AG20443 (cell line): ENCODE data around the gene AHCY.
"Not testable (repeated sequence)": the region's sequence is repeated elsewhere in the genome, so short reads cannot be mapped to it uniquely, and the experiment has no call there.

Experiments used
- DNase-seq: peaks from one replicate; pipeline ENCODE4 v3.0.0; 2012; ENCODE audit warnings: low spot score, mixed read lengths

The AHCY gene

DNA sequence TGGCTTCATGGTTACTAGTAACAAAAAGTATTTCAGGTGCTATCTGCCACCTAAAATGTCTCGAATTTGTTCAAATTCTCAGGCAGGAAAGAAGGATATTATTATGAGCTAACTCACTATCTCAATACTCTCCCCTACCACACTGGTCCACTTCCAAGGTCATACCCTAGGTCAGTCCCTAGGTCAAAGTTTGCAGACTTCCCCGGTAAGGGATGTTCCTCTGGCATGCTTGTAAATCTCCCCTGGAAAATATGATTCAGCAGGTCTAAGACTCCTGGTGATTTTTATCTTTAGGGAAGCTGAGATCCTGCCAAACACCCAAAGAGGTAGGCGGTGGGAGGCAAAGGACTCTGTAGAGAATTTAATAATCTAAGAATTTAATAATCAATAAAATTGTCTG is 6.7 kb downstream of the AHCY start:
- DNase-seq, result no peak

DNA sequence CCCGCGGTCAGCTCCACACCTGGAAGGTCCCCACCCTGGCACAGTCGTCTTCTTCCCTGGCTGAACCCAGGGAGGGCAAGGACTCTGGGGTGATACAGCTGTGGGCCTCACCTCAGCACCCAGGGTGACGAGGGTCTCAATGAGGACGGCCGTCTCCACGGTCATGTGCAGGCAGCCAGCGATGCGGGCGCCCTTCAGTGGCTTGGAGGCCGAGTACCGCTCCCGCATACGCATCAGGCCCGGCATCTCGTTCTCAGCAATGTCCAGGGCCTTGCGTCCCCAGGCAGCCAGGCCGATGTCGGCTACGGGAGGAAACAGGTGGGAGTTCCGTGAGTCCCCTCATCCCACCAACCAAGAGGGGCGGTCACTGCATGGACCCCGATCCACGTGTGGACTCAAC is 7.9 kb downstream of the AHCY start:
- DNase-seq, result no peak

DNA sequence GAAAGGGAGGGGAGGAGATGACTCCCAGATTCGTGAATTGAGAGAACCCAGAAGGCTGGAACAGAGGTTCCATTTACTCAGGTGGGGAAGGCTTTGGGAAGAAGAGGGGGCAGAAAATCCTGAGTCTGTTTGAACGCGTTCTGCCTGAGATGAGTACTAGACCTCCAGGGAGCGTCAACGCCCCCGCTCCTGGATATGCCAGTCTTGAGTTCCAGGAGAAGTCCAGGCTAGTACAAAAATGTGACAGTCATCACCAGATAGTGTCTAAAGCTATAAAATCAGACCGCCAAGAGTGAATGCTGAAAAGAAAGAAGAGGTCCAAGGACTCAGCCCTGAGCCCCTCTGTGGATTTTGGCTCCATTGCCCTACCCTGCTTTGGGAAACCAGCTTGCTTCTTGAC is 8.6 kb downstream of the AHCY start:
- DNase-seq, result no peak

DNA sequence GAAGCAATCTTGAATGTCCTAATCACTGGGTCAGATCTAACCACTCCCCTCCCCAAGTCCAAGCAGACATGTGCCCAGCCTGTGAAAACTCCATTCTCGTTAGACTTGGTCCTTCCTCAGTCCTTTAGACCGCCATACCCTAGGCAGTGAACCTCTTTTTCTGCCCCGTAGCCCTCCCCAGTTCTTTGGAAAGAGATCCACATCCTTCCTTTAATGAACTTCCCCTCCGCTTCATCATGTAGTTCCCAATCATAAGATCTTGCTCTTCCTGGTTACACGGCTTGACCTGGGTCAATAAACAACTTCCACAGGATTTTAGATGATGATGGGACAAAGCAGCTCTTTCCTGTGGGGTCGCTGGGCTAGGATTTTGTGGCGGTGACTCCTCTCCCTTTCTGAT is 9.6 kb downstream of the AHCY start:
- DNase-seq, result no peak

DNA sequence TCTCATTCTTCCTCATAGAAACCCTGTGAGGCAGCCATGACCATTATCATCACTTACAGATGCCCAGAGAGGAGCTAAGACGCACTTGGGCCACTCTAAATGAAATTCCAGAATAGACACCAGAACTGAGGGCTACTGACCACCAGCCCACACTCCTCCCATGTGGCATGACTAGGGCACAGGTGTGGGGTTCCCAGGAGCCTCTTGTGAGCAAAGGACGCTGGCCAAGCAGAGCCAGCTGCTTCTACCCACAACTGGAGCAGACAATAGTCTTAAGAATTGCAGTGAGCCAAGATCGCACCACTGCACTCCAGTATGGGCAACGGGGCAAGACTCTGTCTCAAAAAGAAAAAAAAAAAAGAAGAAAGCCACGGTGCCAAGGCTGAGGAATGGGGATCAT is 10.0 kb downstream of the AHCY start:
- no peak for DNase-seq

DNA sequence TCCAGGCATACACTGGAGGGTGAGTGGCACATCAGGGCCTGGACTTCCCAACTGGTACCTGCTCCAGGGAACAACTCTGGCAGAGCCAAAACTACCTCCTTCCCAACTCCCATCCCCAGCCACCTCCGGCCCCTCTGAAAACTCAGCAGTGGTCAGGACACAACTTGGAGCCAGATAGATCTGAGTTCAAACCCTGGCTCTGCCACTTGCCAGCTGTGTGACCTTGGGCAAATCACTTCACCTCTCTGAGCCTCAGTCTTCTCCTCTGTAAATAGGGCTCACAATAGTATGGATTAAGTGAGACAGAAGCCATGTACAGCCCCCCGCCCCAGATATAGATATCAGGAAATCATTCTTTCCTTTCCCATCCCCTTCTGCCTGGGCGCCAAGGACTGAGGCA is 10.7 kb downstream of the AHCY start:
- DNase-seq, result no peak

DNA sequence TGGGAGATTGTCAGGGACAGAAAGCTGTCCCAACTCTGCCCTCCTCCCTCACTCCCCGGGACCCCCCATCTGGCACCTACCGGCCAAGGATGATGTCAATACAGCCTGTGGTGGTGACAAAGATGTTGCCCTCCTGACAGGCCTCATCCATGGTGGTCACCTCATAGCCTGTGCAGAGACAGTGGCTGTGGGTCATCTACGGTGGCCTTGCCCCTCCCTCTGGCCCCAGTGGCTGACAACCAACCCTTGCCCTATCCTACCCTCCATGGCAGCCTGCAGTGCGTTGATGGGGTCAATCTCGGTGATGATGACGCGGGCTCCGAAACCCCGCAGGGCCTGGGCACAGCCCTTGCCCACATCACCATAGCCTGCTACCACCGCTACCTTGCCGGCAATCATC is 12.7 kb downstream of the AHCY start:
- no peak for DNase-seq

DNA sequence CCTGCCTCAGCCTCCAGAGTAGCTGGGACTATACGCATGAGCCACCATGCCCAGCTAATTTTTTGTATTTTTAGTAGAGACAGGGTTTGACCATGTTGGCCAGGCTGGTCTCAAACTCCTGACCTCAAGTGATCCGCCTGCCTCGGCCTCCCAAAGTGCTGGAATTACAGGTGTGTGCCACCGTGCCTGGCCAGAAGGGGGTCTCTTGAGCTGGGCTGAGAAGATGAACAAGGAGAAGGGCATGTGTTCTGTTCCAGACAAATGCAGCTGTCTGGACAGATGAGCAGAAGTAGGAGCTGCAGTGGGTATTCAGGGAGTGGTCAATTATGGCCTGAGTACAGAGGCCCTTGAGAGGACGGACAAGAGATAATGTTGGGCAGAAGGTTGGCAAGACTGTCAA is 15.7 kb downstream of the AHCY start:
- not testable (repeated sequence) for DNase-seq

DNA sequence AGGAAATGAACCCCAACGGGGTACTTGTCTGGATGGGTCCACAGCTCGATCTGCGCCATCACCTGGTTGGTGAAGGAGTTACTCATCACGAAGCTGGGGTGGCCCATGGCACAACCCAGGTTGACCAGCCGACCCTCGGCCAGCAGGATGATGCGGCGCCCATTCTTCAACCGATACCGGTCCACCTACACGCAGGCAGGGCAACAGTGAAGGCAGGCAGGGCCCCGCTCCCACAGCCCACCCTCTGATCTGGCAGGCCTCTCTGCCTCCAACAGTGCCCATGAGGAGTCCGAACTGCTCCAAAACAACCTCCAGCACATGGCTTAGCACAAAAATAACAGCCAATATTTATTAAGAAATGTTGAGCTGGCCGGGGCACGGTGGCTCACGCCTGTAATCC is 17.7 kb downstream of the AHCY start:
- no peak for DNase-seq

DNA sequence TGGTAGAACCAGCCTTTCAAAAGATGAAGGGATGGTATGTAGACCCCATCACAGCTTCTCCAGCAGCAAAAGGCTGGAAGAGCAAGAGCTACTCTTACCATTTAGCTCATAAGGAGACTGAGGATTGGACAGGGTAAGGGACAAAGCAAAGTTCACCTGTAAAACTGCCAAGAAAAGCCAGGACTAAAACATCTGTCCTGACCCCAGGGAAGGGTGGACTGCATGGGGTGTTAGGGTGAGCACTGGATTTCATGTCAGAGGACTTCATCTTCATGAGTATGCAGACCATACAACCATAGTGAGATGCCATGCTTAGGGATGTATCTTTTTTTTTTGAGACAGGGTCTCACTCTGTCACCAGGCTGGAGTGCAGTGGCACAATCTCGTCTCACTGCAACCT is 19.3 kb downstream of the AHCY start:
- no peak for DNase-seq

DNA sequence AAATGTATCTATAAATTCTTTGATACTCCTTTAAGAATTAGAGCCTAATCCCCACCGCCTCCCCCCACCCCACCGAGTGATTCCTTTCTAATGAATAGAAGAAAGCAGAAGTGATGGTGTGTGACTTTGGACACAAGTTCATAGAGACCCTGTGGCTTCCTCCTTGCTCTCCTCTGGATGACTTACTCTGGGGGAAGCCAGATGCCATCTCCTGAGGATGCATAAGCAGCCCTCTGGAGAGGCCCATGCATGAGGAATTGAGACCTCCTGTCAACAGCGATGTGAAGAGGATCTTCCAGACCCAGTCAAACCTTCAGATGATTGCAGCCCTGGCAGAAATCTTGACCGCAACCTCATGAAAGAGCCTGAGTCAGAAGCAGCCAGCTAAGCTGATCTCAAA is 21.1 kb downstream of the AHCY start:
- no peak for DNase-seq

DNA sequence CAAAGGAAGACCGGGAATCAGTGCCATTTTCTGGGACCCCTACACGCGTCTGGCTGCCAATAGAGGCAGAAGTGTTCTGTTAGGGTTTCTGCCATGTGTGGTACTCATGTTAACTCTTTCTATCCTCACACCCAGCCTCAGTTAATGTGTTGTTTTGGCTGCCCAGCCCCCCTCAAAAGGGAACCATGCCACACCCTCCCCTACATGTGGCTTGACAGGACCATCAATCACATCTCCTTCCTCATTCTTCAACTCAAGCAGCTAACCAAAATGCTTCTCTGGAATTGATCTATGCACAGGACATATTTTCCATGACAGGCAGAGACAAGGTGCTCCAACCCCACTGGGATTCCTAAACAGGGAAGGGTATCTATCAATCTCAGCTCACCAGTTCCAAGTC is 22.0 kb downstream of the AHCY start:
- no peak for DNase-seq

DNA sequence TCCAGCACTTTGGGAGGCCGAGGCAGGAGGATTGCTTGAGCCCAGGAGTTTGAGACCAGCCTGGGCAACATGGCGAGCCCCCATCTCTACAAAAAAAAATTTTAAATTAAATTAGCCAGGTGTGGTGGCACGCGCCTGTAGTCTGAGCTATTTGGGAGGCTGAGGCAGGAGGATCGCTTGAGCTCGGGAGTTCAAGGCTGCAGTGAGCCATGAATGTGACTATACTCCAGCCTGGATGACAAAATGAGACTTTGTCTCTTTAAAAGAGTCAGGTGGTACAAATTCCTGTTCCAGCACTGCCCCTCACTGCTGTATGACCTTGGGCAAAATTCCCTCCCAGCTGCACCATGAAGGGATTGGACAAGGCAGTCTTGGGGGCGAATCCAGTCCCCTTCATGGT is 28.5 kb downstream of the AHCY start:
- no peak for DNase-seq

DNA sequence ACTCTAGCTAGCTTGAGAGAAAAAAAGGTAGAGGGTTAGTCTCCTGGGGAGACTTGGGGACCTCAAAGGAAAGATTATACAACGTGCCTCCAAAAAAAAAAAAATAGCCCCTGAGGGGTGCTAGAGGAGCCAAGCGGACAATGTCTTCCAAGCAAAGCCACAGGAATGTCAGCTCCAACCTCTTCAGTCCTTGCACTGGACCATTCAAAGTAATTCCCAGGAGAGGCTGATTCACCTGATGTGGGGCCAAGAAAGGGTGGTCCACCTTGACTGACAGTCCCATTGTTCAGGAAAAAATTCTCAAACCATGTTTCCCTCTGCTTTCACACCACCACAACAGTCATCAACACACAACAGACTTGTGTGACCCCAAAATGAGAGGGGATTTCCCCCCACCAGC is 31.2 kb downstream of the AHCY start:
- DNase-seq, result peak; percentile 78

DNA sequence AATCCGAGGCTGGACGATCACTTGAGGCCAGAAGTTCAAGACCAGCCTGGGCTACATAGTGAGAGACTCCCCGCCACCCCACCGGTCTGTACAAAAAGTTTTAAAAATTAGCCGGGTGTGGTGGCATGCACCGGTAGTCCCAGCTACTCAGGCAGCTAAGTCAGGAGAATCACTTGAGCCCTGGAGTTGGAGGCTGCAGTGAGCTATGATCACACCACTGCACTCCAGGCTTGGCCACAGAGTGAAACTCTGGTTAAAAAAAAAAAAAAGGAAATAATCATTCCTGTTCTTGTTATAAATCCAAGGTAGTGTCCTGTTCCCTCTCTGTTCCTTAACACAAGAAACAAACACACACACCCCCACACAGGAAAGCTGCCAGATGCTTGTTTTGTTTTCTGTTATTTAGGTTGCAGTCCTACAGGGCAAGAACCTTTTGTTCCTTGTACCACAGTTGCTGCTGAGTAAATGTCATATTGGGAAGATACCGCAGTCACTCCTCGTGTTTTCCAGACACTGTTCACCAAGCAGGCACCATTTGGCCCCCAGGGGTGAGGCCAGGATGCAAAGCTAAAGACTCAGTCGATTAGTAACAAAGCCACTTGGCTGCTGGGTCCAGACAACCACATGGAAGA is 33.0 kb downstream of the AHCY start:
- DNase-seq, result peak; percentile 8

DNA sequence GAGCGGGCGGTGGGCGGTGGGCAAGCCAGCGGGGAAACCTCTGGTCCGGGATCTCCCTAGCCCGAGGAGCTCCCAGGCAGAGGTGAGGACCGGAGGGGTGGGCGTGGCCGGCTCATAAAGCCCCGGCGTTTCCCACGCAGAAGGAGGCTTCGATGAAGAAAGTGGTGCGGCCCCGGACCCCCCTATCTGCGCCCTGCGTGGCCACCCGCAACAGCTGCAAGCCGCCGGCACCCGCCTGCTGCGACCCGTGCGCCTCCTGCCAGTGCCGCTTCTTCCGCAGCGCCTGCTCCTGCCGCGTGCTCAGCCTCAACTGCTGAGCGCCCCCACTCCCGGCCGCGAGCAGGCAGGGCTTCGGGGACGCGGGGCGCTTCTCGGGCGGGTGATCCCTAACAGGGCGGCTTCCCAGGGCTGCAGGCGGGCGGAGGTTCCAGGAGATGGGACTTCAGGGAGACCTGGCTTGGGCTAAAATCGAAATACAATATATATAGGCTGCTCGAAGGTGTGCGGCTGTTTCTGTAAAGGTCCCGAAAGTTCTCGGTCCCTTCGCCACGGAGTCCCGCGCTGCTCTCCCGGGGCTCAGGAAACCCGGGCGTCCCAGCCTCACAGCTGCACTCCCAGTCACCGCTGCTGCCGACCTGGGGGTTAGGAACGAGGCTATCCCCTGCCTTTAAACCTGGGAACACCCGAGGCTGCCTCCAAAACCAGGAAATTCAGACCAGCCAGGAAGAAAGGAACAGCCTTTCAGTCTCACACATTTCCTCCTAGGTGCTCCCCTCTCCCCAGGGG is 34.1 kb downstream of the AHCY start:
- DNase-seq, result peak; percentile 63

DNA sequence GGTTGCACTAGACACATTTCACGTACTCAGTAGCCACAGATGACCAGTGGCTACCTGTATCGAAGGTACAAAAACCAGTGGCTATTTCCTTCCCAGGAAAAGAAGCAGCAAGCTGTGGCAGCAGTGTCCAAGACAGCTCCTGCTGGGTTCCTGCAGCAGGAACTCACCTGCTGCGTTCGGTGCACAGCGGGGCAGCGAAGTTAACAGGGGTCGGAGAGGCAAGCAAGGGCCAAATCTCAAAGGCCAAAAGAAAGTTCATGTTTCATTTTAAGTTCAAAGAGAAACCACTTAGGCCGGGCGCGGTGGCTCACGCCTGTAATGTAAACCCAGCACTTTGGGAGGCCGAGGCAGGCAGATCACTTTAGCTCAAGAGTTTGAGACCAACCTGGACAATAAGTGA is 35.0 kb downstream of the AHCY start:
- no peak for DNase-seq

DNA sequence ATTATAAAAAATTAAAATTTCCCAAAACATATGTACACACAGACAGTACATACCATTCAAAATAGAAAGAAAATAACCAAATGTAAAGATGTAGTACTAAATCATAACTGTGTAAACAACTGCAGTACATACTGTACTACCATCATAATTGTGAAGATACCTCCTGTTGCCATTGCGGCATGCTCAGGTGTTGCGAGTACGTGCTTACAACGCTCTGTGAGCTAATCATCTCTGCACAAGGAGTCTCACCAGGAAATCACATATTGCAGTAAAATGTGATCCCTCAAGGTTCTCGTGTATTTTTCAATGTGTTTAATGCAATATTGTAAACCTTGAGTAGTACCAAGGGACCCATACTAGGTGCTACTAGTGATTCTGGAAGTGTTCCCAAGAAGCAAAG is 39.0 kb downstream of the AHCY start:
- no peak for DNase-seq

DNA sequence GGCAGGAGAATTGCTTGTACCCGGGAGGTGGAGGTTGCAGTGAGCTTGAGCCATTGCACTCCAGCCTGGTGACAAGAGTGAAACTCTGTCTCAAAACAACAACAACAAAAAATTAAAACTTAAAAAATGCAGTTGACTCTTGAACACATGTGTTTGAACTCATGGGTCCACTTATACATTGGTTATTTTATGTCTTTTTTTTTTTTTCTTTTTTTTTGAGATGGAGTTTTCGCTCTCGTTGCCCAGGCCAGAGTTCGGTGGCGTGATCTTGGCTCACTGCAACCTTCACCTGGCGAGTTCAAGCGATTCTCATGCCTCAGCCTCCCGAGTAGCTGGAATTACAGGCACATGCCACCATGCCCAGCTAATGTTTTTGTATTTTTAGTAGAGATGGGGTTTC is 39.7 kb downstream of the AHCY start:
- not testable (repeated sequence) for DNase-seq

DNA sequence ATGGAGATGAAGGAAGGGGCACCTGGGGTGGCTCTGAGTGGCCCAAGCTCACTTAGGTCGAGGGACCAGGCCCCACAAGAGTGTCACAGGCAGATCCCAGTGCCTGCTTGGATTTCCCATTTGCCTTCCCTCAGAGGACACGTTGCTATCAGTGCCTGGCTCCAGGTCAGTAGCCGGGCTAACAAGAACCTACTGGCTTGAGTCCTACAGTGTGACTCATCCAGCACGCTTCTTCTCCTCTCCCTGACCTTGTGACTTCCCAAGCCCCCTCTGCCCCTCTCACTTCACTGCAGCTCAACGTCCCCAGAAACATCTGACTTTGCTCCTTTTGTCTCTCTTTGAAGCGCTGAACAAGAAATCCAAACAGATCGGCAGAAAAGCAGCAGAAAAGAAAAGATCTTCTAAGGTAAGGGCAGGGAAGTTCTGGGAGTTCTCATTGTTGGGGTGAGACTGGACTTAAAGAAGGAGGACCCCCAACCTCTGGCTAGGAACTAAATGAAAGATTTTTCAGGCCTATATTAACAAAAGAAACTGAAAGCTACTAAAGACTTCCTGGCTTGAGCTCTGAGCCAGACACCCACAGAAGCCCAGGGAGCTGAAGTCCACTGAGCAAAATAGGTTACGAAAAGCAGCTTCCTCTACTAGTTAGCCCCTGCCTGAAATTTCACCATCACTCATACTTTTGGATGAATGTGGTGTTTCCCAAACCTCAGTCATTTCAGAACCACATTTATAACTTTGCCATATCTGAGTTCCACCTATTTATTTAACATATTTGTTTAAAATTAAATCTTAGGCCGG is 40.5 kb downstream of the AHCY start:
- peak; percentile 51 for DNase-seq

DNA sequence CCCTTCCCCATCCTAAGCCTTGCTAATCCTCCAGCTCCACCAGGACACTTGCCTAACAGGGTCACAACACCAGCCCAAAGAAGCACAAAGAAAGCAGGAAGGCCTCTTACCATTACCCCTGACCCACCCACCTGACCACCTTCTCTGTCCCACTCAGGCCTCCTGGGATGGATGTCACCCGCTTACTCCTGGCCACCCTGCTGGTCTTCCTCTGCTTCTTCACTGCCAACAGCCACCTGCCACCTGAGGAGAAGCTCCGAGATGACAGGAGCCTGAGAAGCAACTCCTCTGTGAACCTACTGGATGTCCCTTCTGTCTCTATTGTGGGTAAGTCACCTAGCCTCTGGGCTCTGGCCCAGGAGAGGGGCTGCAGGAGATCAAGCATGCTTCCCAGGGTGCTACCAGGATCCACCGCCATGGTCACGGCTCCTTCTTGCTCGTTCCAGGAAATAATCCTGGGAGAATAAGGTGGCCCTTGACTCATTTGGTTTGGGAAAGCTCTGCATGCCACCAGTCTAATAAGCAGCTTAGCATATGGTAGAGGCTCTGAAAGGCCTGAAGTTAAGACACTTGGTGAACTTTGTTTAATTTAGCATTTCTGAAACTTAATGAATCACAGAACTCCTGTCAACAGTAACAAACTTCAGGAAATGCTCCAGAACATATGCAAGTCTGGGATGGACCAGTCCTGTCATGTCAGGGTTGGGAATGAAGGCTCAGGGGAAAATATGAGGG is 42.8 kb downstream of the AHCY start:
- DNase-seq, result no peak

DNA sequence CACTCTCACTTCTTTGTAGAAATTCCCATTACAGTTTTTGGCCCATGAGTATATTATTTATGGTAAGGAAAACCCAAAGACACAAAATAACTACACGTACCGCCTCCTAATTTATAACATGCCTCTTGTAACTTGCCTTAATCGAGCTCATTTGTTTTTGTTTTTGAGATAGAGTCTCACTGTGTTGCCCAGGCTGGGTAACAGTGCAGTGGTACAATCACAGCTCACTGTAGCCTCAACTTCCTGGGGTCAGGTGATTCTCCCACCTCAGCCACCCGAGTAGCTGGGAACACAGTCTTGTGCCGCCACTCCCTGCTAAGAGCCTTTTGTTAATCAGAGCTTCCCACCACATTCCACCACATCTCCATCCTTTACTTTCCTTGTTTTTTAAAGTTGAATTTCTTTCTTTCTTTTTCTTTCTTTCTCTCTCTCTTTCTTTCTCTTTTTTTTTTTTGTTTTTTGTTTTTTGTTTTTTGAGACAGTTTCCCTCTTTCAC is 46.5 kb downstream of the AHCY start:
- no peak for DNase-seq
